C4-2B (cell line): ENCODE results near the gene BSN.
A peak's percentile ranks its signal among the peaks of the same experiment; 100 is the strongest.
"Not testable (repeated sequence)": the region's sequence is repeated elsewhere in the genome, so short reads cannot be mapped to it uniquely, and the experiment has no call there.

Experiments used
- H3K27ac ChIP-seq: fragments of 450-650 bp; 2 replicates; pipeline ENCODE4 v1.5.1; 2017
- ZFX ChIP-seq: fragments of 450-650 bp; IDR thresholded peaks from 2 replicates; pipeline ENCODE4 v1.6.1; 2017
- TF ChIP-seq, protein P1 (sequence below): fragments of 450-650 bp; conservative IDR thresholded peaks from 2 replicates; pipeline ENCODE4 v1.5.1; 2017; ENCODE audit warnings: mild to moderate bottlenecking

The BSN gene

DNA sequence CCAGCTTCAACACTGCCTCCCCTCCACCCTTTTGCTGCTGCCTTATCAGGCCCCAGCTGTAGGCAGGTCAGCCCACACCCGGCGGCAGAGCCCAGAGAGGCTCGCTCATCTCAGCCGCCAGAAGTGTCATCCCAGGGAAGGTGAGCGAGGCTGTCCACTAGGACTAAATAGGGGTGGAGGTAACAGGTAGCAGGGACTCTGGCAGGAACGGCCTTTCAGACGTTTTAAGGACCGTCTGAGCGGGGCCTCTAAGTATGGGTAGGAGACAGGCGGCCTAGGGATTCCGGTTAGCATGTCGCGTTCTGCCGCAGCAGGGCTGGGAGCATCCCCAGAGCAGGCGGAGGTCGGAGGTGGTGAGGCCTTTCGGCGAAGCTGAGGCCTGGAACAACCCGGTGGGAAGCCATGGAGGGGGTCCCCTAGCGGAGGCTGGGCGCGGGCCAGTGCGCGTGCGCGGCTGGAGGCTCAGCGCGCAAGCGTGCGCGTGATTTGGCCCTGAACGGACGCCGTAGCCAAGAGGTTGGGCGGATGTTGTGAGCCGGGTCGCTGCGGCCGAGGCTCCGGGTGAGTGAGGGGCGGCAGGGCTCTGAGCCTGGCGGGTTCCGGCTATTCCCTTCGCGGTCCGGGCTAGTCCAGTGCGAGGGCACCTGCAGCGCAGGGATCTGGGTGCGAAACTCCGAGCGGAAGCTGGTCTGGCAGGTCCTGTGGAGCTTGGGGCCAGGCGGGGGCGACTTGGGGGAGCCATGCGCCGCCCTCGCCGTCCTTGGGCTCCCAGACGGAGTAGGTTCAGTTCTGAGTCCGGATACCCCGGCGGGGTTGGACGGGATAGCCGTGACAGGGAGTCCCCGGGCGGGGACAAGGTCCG lies 135.0 kb downstream of the BSN start, which contains the start of the genes MST1 and RNF123:
Gene MST1, minus strand, starts transcription at position 429 of the 862 bp plus-strand sequence. CDS start 783 bp downstream, outside the sequence.
Gene RNF123, plus strand, starts transcription at position 512 of the 862 bp plus-strand sequence. CDS start 1,609 bp downstream, outside the sequence.
- peak within 1 kb of the TSS; percentile 80 for H3K27ac ChIP-seq
- TF ChIP-seq, protein P1, sequence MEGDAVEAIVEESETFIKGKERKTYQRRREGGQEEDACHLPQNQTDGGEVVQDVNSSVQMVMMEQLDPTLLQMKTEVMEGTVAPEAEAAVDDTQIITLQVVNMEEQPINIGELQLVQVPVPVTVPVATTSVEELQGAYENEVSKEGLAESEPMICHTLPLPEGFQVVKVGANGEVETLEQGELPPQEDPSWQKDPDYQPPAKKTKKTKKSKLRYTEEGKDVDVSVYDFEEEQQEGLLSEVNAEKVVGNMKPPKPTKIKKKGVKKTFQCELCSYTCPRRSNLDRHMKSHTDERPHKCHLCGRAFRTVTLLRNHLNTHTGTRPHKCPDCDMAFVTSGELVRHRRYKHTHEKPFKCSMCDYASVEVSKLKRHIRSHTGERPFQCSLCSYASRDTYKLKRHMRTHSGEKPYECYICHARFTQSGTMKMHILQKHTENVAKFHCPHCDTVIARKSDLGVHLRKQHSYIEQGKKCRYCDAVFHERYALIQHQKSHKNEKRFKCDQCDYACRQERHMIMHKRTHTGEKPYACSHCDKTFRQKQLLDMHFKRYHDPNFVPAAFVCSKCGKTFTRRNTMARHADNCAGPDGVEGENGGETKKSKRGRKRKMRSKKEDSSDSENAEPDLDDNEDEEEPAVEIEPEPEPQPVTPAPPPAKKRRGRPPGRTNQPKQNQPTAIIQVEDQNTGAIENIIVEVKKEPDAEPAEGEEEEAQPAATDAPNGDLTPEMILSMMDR: no peak
- TF ChIP-seq ZFX: 0 out of 2 replicates have a peak, but pooled peaks have one; percentile 22

DNA sequence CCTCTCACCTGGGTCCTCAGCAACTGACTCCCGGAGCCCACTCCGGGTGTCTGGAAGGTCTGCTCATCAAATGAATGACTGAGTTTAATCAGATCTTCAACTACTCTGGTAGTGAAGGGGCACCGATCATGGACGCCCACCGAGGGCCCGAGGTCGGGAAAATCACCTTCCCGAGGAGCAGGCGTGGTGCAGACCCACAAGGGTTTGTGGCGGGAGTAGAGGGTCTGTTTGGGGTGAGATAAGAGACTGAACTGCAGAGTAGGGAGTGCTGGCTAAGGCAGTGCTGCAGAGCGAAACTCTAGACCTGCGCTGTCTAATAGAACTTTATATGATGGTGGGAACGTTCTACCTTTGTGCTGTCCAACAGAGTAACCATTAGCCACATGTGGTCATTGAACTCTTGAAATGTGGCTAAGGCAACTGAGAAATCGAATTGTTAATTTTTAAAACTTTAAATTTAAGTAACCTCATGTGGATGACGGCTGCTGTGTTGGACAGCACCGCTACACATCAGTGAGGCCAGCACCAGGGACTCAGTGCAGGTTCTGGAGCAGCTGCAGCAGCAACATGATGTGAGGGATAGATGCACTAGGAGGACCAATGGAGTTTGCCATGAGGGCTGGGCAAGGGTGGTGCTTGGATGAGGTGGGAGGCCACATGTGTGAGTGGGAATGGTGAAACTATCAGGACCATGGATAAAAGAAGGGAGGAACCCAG lies 135.8 kb downstream of the BSN start:
- peak overlapping the region; percentile 80 for H3K27ac ChIP-seq

DNA sequence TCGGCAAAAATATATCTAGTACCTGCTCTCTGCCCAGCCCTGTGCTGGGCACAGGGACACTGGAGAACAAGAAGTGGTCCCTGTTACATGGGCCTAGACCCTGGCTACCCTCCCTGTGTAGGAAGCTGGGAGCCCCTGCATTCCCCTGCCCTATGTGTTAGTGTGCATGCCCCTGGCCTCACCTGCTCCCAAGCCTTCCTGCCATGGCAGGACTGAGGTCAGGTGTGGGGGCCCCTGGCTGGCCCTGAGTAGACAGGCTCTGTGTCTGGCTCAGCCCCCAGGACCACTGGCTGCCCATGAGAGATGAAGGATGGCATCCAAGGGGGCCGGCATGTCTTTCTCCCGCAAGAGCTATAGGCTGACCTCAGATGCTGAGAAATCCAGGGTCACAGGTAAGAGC lies 136.6 kb downstream of the BSN start:
- not testable (repeated sequence) for H3K27ac ChIP-seq

DNA sequence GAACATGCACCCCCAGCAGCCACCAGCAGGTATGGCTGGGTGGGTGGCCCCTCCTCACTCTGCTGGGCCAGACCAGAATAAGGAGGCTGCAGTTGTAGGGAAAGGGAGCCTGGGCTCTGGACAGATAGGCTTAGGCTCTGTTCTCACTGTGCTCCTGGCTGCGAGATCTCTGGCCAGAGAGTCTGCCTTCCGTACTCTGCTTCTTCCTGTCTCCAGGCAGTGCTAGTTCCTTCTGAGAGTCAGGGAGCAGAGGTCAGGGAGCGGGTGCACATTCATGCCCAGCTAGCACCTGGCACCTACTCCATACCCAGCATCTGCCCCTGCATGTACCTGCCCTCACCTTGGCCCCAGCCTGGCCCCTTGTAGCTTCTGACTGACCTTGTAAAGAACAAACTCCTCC lies 137.2 kb downstream of the BSN start:
- H3K27ac ChIP-seq: not testable (repeated sequence)

DNA sequence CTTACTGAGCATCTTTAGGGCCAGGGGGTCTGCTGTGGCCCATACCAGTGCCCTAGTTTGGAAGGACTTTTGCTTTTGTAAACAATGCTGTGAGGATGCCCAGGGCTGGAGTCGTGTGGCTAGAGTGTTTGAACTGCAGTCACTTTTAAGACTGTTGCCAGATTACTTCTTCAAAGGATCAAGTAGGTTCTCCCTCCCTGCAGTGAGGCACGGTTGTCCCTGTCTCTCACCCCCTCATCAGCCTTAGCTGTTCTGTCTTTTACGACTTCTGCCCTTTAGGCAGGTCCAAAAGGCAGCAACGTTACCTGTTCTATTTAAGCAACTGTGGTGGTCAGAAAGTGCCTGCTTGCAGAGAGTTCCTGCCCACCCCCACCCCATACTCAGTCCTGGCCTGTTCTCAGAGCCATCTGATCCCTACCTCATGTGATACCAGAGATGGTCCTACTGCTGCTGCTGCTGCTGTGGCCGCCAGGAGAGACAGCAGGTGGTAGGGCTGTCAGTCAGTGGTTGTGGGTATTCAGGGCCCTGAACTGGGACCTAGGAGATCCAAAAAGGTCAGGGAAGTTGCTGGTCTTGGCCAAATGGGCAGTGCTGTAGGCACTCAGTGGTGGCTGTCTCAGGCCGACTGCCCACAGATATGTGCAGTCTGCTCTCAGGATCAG lies 140.3 kb downstream of the BSN start:
- H3K27ac ChIP-seq: not testable (repeated sequence)

DNA sequence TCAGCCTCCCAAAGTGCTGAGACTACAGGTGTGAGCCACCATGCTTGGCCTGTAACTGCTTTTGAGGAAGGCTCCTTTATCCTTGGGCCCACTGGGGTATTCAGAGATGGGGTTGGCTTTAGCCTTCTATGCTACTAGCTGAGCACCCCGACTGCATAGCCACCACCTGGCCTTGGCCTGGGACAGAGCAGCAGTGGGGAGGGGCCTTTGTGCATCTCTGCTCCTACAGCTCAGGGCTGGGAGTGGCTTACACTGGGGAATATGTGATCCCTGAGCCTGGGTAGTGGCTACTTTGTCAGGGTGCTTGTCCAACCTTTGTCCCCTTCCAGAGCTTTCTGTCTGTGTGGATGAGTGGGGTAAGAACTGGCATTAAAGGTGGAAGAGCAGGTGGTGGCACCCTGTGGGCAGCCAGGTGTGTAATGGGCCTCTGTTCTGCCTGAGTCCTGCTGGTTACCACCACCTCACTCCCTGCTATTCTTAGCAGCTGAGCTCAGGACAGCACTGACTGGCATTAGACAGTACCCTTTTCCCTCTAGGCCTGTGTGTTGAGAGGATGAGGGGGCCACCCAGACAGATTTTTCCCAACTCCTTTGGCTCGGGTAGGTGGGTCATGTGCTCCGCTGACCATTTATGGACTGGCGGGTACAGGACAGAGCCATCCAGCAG lies 141.2 kb downstream of the BSN start:
- not testable (repeated sequence) for H3K27ac ChIP-seq

DNA sequence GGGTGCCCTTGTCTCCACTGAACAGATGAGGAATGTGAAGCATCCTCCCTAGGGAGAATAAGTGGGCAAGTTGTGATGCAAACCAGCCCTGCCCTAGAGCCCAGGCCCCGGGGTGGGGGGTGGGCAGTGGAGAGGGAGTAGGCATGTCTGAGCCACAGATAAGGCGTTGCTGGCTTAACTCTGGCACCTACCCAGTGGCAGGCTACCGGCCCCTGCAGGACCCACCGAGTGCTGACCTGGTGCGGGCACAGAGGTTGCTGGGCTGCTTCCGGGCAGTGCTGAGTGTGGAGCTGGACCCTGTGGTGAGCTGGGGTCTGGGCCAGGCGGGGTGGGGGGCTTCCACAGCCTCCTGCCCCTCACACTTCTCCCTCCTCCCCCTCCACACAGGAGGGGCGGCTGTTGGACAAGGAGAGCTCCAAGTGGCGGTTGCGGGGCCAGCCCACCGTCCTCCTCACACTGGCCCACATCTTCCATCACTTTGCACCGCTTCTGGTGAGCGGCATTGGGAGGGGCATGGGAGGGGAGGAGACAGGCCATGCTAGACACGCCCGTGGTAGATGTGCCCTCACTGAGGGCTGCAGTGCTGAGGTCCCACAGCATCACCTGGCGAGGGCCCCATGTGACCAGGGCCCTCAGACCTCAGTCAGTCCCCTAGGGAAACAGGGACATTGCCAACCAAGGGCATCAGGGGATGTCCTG lies 145.2 kb downstream of the BSN start:
- no peak overlapping the region for H3K27ac ChIP-seq
- TF ChIP-seq, protein P1: no peak
- no peak for TF ChIP-seq ZFX

DNA sequence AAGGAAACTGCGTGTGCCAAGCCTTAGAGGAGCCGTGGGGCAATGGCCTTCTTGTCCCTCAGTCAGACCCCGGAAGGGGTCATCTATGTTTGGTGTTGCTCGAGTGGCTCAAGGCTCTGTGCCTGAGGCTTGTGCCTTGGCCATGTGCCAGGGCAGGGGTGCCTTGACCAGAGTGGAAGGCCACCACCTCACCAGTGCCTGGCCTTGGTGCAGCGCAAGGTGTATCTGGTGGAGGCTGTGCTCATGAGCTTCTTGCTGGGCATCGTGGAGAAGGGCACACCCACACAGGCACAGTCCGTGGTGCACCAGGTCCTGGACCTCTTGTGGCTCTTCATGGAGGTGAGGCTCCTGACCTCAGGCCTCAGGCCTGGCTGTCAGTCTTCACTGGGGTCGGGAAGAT lies 145.7 kb downstream of the BSN start:
- H3K27ac ChIP-seq: no peak overlapping the region
- TF ChIP-seq, protein P1: no peak
- TF ChIP-seq ZFX: no peak

DNA sequence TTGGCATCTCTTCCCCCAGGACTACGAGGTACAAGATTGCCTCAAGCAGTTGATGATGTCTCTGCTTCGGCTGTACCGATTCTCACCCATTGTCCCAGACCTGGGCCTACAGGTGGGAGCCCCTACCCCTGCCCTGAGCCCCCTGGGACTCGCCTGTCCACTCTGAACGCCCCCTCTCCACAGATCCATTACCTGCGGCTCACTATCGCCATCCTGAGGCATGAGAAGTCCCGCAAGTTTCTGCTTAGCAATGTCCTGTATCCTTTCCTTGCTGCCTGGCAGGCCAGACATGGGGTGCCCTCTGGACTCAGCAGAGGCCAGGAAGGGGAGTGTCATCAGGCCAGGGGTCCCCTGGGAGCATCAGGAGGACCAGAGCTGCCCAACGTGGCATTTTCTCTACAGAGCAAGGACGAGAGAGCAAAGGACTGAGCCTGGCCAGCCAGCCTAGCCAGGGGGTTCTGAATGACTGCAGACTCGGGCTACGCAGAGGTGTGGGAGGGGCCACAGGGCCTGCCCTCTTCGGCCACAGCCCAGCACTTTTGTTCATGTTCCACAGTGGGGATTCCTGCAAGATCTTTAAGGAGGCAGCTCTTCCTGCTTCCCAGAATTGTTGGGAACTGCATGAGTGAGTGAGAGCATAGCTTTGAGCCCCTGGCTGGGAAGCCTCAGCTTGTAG lies 146.3 kb downstream of the BSN start:
- H3K27ac ChIP-seq: no peak overlapping the region
- no peak for TF ChIP-seq ZFX
- TF ChIP-seq, protein P1: no peak
